Measurements from ENCODE around the gene PDE5A. TPM values are rescaled to one million over a fixed set of nuclear protein-coding genes. Genes with fewer than 3 reads are reported as not detected.

The PDE5A gene
- polyA plus RNA-seq, 1 donor from 2014 or later = 12.9 TPM

DNA sequence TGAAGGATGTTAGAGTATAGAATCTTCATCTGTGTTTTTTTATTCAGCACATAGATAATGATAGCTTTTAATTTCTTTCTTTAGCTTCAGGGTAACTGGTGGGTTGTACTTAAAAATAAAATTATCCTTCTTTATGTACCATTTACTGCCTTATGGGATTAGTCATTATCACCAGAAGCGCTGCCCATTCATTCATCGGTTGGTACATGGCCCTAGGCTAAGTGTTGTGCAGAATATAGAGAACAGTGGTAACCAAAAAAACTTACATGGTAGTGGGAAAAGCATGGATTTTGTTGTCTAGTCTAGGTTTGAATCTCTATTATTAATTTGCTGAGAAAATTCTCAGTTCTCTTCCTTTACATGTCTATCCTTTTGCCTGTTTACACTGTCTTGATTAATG, 43.5 kb upstream of the PDE5A start:
- H3K4me2 ChIP-seq (ENCODE audit: low read length) = no peak overlapping the region
- no peaks in the 10 kb centered on the region for H3F3A ChIP-seq (ENCODE audit: insufficient read depth, low read length, poor library complexity, severe bottlenecking)

DNA sequence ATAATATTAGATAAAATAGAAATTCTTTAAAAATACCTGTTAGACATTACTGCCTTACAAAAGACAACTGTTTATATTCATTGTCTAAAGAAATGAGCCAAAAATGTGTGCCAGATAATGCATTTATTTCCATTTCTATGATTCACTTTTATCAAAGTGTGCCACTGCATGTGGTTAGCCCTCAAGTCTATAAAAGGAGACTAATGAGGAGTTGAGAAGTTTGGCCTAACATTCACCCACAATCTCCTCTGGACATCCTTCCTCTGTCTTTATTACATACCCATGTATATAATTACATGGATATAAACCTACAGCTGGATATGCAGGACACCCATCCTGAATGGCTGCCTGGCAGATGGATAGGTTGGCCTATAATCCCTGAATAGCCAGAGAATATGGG, 42.6 kb upstream of the PDE5A start:
- Histone ChIP-seq H3K9me3 (ENCODE audit: low read length) (no peaks in the 10 kb centered on the region), H4K20me1 (ENCODE audit: insufficient read depth) (no peaks in the 10 kb centered on the region), H3K27ac (ENCODE audit: low read length) (no peak overlapping the region), H3K36me3 (ENCODE audit: insufficient read depth, low read length) (no peaks in the 10 kb centered on the region), H3K9ac (ENCODE audit: low read length) (no peak overlapping the region), H3K9me2 (ENCODE audit: insufficient read depth, low read length) (no peaks in the 10 kb centered on the region), H3F3A (ENCODE audit: insufficient read depth, low read length, poor library complexity, severe bottlenecking) (no peaks in the 10 kb centered on the region), H3K79me2 (replicated peaks; ENCODE audit: insufficient read depth, low read length) (no peaks in the 10 kb centered on the region), H2AFZ (ENCODE audit: low read depth, low read length) (no peak overlapping the region), H3K4me2 (ENCODE audit: low read length) (no peak overlapping the region), H3K27me3 (ENCODE audit: insufficient read depth, low read depth, low read length) (no peaks in the 10 kb centered on the region), H3K4me3 (ENCODE audit: low read length) (no peak overlapping the region)
- TF ChIP-seq SMC3 (conservative IDR thresholded peaks at IDR 0.05; ENCODE audit: poor library complexity) = no peak
- TF ChIP-seq EZH2 (IDR thresholded peaks at IDR 0.05; ENCODE audit: borderline replicate concordance, insufficient read depth, low read length, poor library complexity, severe bottlenecking) = no peak
- no peak for TF ChIP-seq MXI1 (conservative IDR thresholded peaks at IDR 0.05; ENCODE audit: poor library complexity, severe bottlenecking)
- TF ChIP-seq RAD21 (conservative IDR thresholded peaks at IDR 0.05) = no peak
- TF ChIP-seq EP300 (conservative IDR thresholded peaks at IDR 0.05; ENCODE audit: poor library complexity, severe bottlenecking) = no peak
- TF ChIP-seq POLR2AphosphoS5 (IDR thresholded peaks at IDR 0.05) = no peak
- TF ChIP-seq, protein P1, sequence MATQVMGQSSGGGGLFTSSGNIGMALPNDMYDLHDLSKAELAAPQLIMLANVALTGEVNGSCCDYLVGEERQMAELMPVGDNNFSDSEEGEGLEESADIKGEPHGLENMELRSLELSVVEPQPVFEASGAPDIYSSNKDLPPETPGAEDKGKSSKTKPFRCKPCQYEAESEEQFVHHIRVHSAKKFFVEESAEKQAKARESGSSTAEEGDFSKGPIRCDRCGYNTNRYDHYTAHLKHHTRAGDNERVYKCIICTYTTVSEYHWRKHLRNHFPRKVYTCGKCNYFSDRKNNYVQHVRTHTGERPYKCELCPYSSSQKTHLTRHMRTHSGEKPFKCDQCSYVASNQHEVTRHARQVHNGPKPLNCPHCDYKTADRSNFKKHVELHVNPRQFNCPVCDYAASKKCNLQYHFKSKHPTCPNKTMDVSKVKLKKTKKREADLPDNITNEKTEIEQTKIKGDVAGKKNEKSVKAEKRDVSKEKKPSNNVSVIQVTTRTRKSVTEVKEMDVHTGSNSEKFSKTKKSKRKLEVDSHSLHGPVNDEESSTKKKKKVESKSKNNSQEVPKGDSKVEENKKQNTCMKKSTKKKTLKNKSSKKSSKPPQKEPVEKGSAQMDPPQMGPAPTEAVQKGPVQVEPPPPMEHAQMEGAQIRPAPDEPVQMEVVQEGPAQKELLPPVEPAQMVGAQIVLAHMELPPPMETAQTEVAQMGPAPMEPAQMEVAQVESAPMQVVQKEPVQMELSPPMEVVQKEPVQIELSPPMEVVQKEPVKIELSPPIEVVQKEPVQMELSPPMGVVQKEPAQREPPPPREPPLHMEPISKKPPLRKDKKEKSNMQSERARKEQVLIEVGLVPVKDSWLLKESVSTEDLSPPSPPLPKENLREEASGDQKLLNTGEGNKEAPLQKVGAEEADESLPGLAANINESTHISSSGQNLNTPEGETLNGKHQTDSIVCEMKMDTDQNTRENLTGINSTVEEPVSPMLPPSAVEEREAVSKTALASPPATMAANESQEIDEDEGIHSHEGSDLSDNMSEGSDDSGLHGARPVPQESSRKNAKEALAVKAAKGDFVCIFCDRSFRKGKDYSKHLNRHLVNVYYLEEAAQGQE (IDR thresholded peaks at IDR 0.05; ENCODE audit: borderline replicate concordance) = no peak
- TF ChIP-seq, protein P2, sequence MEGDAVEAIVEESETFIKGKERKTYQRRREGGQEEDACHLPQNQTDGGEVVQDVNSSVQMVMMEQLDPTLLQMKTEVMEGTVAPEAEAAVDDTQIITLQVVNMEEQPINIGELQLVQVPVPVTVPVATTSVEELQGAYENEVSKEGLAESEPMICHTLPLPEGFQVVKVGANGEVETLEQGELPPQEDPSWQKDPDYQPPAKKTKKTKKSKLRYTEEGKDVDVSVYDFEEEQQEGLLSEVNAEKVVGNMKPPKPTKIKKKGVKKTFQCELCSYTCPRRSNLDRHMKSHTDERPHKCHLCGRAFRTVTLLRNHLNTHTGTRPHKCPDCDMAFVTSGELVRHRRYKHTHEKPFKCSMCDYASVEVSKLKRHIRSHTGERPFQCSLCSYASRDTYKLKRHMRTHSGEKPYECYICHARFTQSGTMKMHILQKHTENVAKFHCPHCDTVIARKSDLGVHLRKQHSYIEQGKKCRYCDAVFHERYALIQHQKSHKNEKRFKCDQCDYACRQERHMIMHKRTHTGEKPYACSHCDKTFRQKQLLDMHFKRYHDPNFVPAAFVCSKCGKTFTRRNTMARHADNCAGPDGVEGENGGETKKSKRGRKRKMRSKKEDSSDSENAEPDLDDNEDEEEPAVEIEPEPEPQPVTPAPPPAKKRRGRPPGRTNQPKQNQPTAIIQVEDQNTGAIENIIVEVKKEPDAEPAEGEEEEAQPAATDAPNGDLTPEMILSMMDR (IDR thresholded peaks at IDR 0.05; ENCODE audit: poor library complexity, severe bottlenecking) = no peak
- TF ChIP-seq TAF1 (IDR thresholded peaks at IDR 0.05; ENCODE audit: low read depth) = no peak

More for the DNA sequence above, 43.5 kb upstream of the PDE5A start:
- H3K4me3 ChIP-seq (ENCODE audit: low read length) = no peak overlapping the region
- no peaks in the 10 kb centered on the region for H3K9me2 ChIP-seq (ENCODE audit: insufficient read depth, low read length)
- no peak overlapping the region for H3K27ac ChIP-seq (ENCODE audit: low read length)
- H3K36me3 ChIP-seq (ENCODE audit: insufficient read depth, low read length) = no peaks in the 10 kb centered on the region
- no peaks in the 10 kb centered on the region for H3K27me3 ChIP-seq (ENCODE audit: insufficient read depth, low read depth, low read length)
- no peak overlapping the region for H2AFZ ChIP-seq (ENCODE audit: low read depth, low read length)
- H3K9me3 ChIP-seq (ENCODE audit: low read length) = no peaks in the 10 kb centered on the region
- no peaks in the 10 kb centered on the region for H3K79me2 ChIP-seq (replicated peaks; ENCODE audit: insufficient read depth, low read length)
- H4K20me1 ChIP-seq (ENCODE audit: insufficient read depth) = no peaks in the 10 kb centered on the region
- no peak for TF ChIP-seq POLR2AphosphoS5 (IDR thresholded peaks at IDR 0.05)
- TF ChIP-seq TAF1 (IDR thresholded peaks at IDR 0.05; ENCODE audit: low read depth) = no peak
- TF ChIP-seq, protein P2 (IDR thresholded peaks at IDR 0.05; ENCODE audit: poor library complexity, severe bottlenecking) = no peak
- no peak for TF ChIP-seq EZH2 (IDR thresholded peaks at IDR 0.05; ENCODE audit: borderline replicate concordance, insufficient read depth, low read length, poor library complexity, severe bottlenecking)
- no peak for TF ChIP-seq SMC3 (conservative IDR thresholded peaks at IDR 0.05; ENCODE audit: poor library complexity)
- TF ChIP-seq RAD21 (conservative IDR thresholded peaks at IDR 0.05) = no peak
- TF ChIP-seq MXI1 (conservative IDR thresholded peaks at IDR 0.05; ENCODE audit: poor library complexity, severe bottlenecking) = no peak
- TF ChIP-seq EP300 (conservative IDR thresholded peaks at IDR 0.05; ENCODE audit: poor library complexity, severe bottlenecking) = no peak
- TF ChIP-seq, protein P1 (IDR thresholded peaks at IDR 0.05; ENCODE audit: borderline replicate concordance) = no peak
- no peak overlapping the region for H3K9ac ChIP-seq (ENCODE audit: low read length)
